Neural cell (in vitro differentiated cells): ENCODE data around the gene GABRB2. TPM values are rescaled to one million over a fixed set of nuclear protein-coding genes. Genes with fewer than 3 reads are reported as not detected.

Source experiments
- H2AFZ ChIP-seq: fragments of 200-600, 300-800 bp; sonication (generic), shearing (Covaris generic); 2 replicates; pipeline ENCODE4 v1.6.0; 2014; ENCODE audit warnings: low read depth, mild to moderate bottlenecking, antibody characterized with exemption, low read length, moderate library complexity
- H3F3A ChIP-seq: fragments of 200-600 bp; shearing (Covaris generic); 2 replicates; pipeline ENCODE4 v1.6.1; 2016; ENCODE audit warnings: mild to moderate bottlenecking, moderate library complexity, mixed read lengths, antibody characterized with exemption, low read length; ENCODE audit not compliant: insufficient read depth, poor library complexity, severe bottlenecking
- H3K27ac ChIP-seq: fragments of 200-600, 300-800 bp; sonication (generic), shearing (Covaris generic); 2 replicates; pipeline ENCODE4 v1.5.1; 2014; ENCODE audit warnings: mild to moderate bottlenecking, low read length, moderate library complexity
- H3K27me3 ChIP-seq: fragments of 300-800, 200-600 bp; sonication (generic), shearing (Covaris generic); 2 replicates; pipeline ENCODE4 v1.6.0; 2014; ENCODE audit warnings: mild to moderate bottlenecking, low read depth, low read length, moderate library complexity; ENCODE audit not compliant: insufficient read depth
- H3K36me3 ChIP-seq: fragments of 300-800, 200-600 bp; sonication (generic), shearing (Covaris generic); 2 replicates; pipeline ENCODE4 v1.5.1; 2014; ENCODE audit warnings: mild to moderate bottlenecking, antibody characterized with exemption, low read length, moderate library complexity; ENCODE audit not compliant: insufficient read depth
- H3K4me2 ChIP-seq: fragments of 300-800, 200-600 bp; sonication (generic), shearing (Covaris generic); 2 replicates; pipeline ENCODE4 v1.6.0; 2014; ENCODE audit warnings: mild to moderate bottlenecking, low read length
- H3K4me3 ChIP-seq: fragments of 300-800, 200-600 bp; sonication (generic), shearing (Covaris generic); 2 replicates; pipeline ENCODE4 v1.5.1; 2014; ENCODE audit warnings: mild to moderate bottlenecking, low read length, moderate library complexity
- H3K79me2 ChIP-seq: fragments of 200-600 bp; shearing (Covaris generic); replicated peaks from 2 replicates; pipeline ENCODE4 v1.6.0; 2014; ENCODE audit warnings: mild to moderate bottlenecking, low read length, moderate library complexity; ENCODE audit not compliant: insufficient read depth
- H3K9ac ChIP-seq: fragments of 300-800, 200-600 bp; sonication (generic), shearing (Covaris generic); 2 replicates; pipeline ENCODE4 v1.6.1; 2016; ENCODE audit warnings: mild to moderate bottlenecking, low read length, mixed read lengths
- H3K9me2 ChIP-seq: fragments of 200-600 bp; shearing (Covaris generic); 2 replicates; pipeline ENCODE4 v1.6.1; 2016; ENCODE audit warnings: mild to moderate bottlenecking, low read length, mixed read lengths; ENCODE audit not compliant: insufficient read depth
- H3K9me3 ChIP-seq: fragments of 200-600, 300-800 bp; sonication (generic), shearing (Covaris generic); 2 replicates; pipeline ENCODE4 v1.6.1; 2016; ENCODE audit warnings: mild to moderate bottlenecking, mixed run types, low read length, moderate library complexity, mixed read lengths
- H4K20me1 ChIP-seq: fragments of 200-600 bp; shearing (Covaris generic); 2 replicates; pipeline ENCODE4 v1.6.1; 2016; ENCODE audit warnings: mild to moderate bottlenecking, mixed run types; ENCODE audit not compliant: insufficient read depth
- CTCF ChIP-seq: fragments of 450-650 bp; IDR thresholded peaks from 2 replicates; pipeline ENCODE4 v1.5.1; 2014; ENCODE audit warnings: antibody characterized with exemption, mild to moderate bottlenecking, moderate library complexity; ENCODE audit not compliant: poor library complexity, severe bottlenecking
- EP300 ChIP-seq: fragments of 450-650 bp; conservative IDR thresholded peaks from 2 replicates; pipeline ENCODE4 v1.6.1; 2014; ENCODE audit warnings: antibody characterized with exemption, mild to moderate bottlenecking, moderate library complexity; ENCODE audit not compliant: poor library complexity, severe bottlenecking
- EZH2 ChIP-seq: fragments of 200-600, 300-800 bp; shearing (Covaris generic), sonication (generic); IDR thresholded peaks from 2 replicates; pipeline ENCODE4 v1.6.1; 2014; ENCODE audit warnings: antibody characterized with exemption, low read length, borderline replicate concordance, mild to moderate bottlenecking; ENCODE audit not compliant: insufficient read depth, poor library complexity, severe bottlenecking
- MXI1 ChIP-seq: fragments of 450-650 bp; conservative IDR thresholded peaks from 2 replicates; pipeline ENCODE4 v1.6.1; 2014; ENCODE audit warnings: antibody characterized with exemption, mild to moderate bottlenecking; ENCODE audit not compliant: poor library complexity, severe bottlenecking
- POLR2AphosphoS5 ChIP-seq: IDR thresholded peaks from 2 replicates; pipeline ENCODE4 v1.6.1; 2012
- RAD21 ChIP-seq: fragments of 450-650 bp; conservative IDR thresholded peaks from 2 replicates; pipeline ENCODE4 v1.6.1; 2014; ENCODE audit warnings: antibody characterized with exemption, mild to moderate bottlenecking, moderate library complexity
- REST ChIP-seq: IDR thresholded peaks from 2 replicates; pipeline ENCODE4 v1.6.1; 2012; ENCODE audit warnings: borderline replicate concordance
- SMC3 ChIP-seq: fragments of 450-650 bp; conservative IDR thresholded peaks from 2 replicates; pipeline ENCODE4 v1.6.1; 2014; ENCODE audit warnings: antibody characterized with exemption, mild to moderate bottlenecking, moderate library complexity; ENCODE audit not compliant: poor library complexity
- TAF1 ChIP-seq: IDR thresholded peaks from 2 replicates; pipeline ENCODE4 v1.6.1; 2012; ENCODE audit warnings: low read depth
- polyA plus RNA-seq: library from polyadenylated mRNA; depleted of rRNA; stranded (reverse); fragments of >200 nt; gene quantifications from 2 replicates; pipeline ENCODE4 v1.2.3, GENCODE V29; 2014

GABRB2 gene
- polyA plus RNA-seq, 1 donor from 2014 or later = 106 TPM

- Histone ChIP-seq H3K27me3 (no peaks in the 10 kb centered on the region), H3K9ac (no peak overlapping the region), H4K20me1 (no peaks in the 10 kb centered on the region), H3K36me3 (peaks cover 11% of the 10 kb centered on the region), H3K27ac (no peak overlapping the region), H3K9me2 (no peaks in the 10 kb centered on the region), H3K4me3 (no peak overlapping the region), H3F3A (peaks cover 4% of the 10 kb centered on the region), H3K79me2 (peaks cover 12% of the 10 kb centered on the region), H3K9me3 (no peaks in the 10 kb centered on the region), H3K4me2 (no peak overlapping the region), H2AFZ (no peak overlapping the region)
- TF ChIP-seq EP300 (no peak), RAD21 (no peak), MXI1 (no peak), TAF1 (no peak), REST (no peak), CTCF (no peak), SMC3 (no peak), EZH2 (no peak), POLR2AphosphoS5 (no peak)
Measured at GRCh38 chr5:161539016-161539415, 7.5 kb downstream of the GABRB2 start.

DNA sequence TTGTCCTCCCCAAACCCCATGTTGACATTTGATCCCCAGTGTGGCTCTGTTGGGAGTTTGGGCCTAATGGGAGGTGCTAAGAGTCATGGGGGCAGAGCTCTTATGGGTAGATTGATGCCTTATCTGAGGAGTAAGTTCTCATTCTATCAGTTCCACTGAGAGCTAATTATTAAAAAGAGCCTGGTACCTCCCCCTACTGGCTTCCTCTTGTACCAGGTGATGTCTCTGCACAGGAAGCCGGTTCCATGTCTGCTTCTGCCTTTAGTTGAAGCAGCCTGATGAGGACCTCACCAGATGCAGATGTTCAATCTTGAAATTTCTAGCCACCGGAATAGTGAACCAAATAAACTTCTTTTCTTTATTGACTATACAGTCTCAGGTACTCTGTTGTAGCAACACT, 10.8 kb downstream of the GABRB2 start:
- H3K4me3 ChIP-seq = no peak overlapping the region
- H3K9ac ChIP-seq = no peak overlapping the region
- H3K9me3 ChIP-seq = no peaks in the 10 kb centered on the region
- no peaks in the 10 kb centered on the region for H3K27me3 ChIP-seq
- H3F3A ChIP-seq = peaks cover 4% of the 10 kb centered on the region
- H3K4me2 ChIP-seq = no peak overlapping the region
- H3K27ac ChIP-seq = no peak overlapping the region
- H3K36me3 ChIP-seq = peaks cover 19% of the 10 kb centered on the region
- H3K79me2 ChIP-seq = peaks cover 4% of the 10 kb centered on the region
- no peaks in the 10 kb centered on the region for H3K9me2 ChIP-seq
- no peak for TF ChIP-seq CTCF
- TF ChIP-seq EZH2 = no peak
- TF ChIP-seq MXI1 = no peak
- no peak for TF ChIP-seq EP300
- no peak for TF ChIP-seq REST
- TF ChIP-seq SMC3 = no peak
- TF ChIP-seq TAF1 = no peak
- TF ChIP-seq POLR2AphosphoS5 = no peak
- no peak for TF ChIP-seq RAD21
- H4K20me1 ChIP-seq = no peaks in the 10 kb centered on the region
- H2AFZ ChIP-seq = no peak overlapping the region
